Inferior parietal cortex (tissue), 1 donor: Measurements from ENCODE around the gene ZNF618.

ENCODE experiments used
- DNase-seq: peaks from one replicate; pipeline ENCODE4 v3.0.0-alpha.2; 2016; ENCODE audit errors: extremely low spot score

Gene ZNF618

DNA sequence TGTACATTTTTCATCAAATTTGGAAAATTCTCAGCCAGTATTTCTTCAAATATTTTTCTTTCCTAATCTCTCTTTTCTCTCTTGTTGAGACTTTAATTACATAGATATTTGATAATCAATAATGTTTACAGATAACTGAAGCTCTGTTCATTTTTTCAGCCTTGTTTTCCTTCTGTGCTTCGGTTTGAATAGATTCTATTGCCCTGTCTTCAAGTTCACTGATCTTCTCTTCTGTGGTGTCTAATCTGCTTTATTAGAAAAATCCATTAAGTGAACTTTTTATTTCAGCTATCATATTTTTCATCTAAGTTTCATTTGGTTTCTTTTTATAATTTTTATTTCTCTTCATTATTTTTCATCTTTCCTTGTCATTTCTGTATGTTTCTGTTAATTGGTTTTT, 147.9 kb downstream of the ZNF618 start:
- DNase-seq: no peak

DNA sequence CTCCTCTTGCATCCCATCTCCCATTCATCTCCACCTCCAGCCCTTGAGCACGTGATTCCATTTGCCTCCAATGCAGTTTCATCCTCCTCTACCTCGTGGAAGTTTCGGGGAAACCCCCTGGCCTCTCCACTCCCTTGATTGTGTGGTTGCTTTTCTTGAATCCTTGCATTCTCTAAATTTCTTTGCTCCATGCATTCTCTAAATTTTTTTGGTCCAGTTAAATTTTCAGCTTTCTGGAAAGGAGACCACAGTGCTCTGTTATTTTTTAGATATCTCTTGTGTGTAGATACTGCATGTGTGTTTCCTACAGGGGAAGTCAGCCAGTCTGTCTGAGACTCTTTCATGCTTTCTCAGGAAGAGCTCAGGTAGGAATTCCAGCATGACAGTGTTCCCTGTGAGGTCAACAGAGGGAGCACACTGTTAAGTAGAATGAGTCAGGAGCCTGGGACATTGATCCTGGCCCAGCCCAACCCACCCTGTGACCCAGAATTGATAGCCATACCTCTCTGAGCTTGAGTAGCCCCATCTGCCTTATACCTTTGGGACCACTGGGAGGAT, 149.2 kb downstream of the ZNF618 start:
- no peak for DNase-seq

- DNase-seq: no peak
Observed at GRCh38 chr9:114025760-114026159, 149.7 kb downstream of the ZNF618 start.

DNA sequence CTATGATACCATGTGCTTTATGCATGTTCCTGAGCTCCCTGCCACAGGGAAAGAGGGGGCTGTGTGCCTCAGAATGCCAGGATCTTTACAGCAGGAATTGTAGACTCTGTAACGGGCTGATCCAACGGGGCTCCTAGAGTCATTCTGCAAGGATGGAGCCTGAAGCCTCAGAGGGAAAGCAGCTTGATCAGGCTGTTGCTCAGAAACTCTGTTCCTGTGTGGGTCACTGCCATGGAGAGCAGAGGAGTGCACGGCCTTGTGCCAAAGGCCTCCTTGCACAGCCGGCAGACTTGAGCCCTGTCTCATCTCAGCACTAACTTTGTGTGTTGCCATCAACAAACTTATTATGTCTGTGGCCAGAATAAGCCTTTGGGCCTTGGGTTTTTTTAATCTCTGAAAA, 150.2 kb downstream of the ZNF618 start:
- DNase-seq: no peak

GRCh38 chr9:114027159-114027862, 151.2 kb downstream of the ZNF618 start:
- no peak for DNase-seq

GRCh38 chr9:114027863-114028465, 151.9 kb downstream of the ZNF618 start:
- DNase-seq: no peak

- DNase-seq: no peak
Observed at GRCh38 chr9:114028646-114029045, 152.5 kb downstream of the ZNF618 start.

DNA sequence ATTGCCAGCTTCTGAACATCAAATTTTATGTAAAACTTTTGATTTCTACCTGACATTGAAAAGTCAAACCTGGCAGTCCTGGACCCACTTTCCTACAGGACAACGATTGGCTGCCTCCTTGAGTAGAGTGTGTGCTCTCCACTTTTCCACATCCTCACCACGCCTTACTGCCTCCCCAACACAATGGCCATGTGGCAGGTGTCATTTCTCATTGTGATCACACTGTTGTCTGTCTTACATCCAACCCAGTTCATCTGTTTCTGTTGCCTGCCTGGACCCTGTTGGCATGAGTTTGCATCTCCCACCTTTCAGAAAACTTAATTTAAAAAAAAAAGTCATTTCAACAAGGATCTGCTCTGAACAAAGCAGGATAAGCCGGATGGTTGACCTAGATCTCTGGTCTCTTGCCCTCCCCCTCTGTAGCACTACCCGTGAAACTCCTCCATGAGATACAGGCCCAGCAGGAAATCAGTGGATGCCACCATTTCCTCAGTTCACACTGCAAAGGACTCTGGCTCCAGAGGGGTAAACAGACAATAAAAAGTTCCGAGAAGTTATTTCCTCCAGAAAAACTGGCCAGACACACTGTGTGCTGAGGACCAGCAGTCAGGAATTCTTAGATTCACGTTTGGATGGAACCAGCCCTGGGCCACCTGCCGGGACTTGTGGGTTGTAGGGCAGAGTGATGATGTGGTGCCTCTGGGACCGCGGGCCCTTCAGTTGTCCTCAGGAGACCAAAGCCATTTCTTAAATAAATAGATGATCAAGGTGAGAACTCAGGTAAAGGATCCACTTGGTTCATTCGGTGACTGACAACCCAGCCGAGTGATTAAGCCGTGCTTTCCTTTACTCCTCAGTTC, 153.4 kb downstream of the ZNF618 start:
- DNase-seq: no peak

GRCh38 chr9:114030364-114030763, 154.3 kb downstream of the ZNF618 start:
- DNase-seq: no peak

- DNase-seq: no peak
Observed at GRCh38 chr9:114031037-114031630, 155.0 kb downstream of the ZNF618 start.

DNA sequence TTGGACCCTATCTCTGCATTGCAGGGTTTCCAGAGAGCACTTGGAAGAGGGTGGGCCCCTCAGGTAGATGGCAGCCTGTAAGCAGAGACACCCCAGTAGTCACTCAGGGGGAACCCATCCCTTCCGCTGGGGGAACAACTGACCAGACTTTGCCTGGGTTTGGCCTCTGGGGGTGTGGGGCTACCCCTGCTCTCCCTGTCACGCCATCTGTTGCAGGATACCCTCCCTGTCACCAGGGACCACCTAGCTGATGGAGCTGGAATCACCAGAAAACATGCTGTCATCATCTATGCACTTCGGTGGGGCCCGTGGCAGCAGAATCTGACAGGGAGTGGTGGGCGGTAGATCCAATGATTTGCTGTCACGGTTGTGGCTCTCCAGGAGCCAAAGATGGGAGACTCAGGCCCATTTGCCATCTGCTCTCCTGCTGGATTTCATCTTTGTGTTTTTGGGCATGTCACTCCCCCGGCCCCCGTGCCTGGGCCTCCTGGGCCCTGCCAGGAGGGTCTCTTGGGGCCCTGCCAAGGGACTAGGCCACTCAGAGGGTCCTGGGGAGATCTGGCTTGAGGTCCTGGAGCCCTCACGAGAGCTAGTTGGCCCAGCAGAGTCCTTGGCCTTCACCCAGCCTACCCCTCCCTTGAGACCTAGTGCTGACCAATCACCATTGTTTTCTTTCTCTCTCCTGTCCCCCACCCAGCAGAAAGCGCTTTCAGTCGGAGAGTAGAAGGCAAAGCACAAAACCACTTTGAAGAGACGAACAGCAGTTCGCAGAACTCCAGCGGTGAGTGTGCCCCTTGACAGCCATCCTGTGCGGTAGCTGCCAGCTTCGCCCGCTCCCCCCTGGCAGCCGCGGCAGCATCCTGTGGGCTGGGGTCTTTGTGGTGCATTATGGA, 156.1 kb downstream of the ZNF618 start:
- no peak for DNase-seq

GRCh38 chr9:114033397-114034103, 157.4 kb downstream of the ZNF618 start:
- DNase-seq: peak; percentile 25

GRCh38 chr9:114034196-114034595, 158.1 kb downstream of the ZNF618 start:
- no peak for DNase-seq

DNA sequence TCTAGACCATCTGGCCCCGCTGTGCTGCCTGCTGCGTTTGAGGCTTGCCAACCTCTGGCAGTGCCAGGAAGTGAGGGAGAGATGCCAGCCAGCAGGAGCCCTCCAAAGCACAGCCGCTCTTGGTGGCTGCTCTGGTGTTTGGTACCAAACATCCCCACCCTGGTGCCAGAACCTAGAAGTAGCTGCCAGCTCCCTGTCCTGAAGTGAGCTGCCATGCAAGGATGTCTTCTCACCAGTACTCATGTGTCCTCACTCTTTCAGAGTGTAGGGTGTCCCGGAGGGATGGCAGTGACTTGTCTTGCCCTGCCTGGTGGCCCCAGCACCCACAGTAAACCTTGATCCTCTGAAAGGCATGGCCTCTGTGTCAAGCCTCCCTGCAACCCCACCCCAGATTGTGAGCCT, 158.6 kb downstream of the ZNF618 start:
- DNase-seq: peak; percentile 8

DNA sequence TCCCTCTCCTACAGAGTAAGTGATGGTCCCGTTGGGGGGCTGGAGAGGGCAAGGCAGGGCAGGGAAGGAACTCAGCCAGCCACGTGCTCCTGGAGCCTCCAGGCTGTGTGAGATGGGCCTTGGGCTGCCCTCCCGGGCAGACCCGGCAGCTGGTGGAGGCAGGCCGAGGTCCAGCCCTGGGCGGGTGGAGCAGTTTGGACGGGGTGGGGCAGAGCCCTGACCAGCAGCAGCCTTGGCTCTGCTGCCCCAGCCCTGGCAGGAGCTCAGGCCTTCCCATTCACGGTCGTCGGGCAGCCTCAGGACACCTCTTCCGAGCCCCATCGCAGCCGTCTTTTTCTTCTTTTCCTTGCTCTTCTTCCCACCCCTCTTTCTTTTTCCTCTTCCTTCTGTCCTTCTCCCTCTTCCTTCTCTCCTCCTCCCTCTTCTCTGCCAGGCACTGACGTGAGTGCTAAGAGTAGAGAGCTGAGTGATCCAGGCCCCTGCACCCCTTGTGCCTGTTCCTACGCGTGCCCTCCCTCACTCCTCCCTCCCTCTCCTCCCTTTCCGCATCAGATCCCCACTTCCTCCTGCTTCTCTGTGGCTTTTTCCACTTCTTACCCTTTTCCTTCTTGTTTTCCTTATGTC, 159.2 kb downstream of the ZNF618 start:
- no peak for DNase-seq

DNA sequence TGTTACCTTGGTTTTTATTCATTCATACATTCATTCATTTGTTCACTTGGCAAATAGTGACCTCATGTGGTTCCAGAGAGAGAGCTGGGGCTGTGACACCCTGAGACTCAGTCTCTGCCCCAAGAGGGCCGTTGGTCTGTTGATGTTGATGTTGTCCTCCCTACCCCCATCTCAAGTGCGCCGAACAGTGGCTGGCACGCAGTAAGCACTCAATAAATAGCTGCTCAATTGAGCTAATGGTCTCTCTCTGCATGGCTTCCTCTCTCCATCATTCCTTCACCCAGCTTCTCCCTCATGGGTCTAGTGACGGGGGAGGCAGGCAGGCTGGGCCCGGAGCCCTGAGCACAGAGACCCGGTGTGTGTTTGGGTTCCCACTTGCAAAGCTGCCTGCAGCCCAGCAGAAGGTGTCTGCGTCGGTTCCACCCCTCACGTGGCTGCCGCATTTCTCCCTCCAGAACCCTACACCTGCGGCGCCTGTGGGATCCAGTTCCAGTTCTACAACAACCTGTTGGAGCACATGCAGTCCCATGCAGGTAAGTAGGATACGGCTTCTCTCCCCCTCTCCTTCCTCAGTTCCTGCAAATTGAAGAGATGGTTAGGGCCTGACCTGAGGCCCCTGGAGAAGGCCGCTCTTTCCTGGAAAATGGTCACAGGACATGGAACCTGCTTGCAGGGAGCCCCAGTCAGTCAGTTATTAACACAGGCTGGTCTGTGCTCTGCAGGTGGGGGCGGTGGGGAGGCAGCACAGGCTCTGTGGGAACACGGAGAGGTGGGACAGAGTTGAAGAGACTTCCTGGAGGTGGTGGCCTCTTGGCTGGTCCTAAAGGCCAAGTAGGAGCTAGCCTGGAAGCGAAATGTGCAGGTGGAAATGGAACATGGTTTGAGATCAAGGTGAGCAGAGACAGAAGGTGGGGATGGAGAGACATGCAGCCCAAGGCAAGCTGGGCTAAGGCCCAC, 160.0 kb downstream of the ZNF618 start:
- no peak for DNase-seq

- no peak for DNase-seq
Observed at GRCh38 chr9:114037249-114037648, 161.1 kb downstream of the ZNF618 start.

DNA sequence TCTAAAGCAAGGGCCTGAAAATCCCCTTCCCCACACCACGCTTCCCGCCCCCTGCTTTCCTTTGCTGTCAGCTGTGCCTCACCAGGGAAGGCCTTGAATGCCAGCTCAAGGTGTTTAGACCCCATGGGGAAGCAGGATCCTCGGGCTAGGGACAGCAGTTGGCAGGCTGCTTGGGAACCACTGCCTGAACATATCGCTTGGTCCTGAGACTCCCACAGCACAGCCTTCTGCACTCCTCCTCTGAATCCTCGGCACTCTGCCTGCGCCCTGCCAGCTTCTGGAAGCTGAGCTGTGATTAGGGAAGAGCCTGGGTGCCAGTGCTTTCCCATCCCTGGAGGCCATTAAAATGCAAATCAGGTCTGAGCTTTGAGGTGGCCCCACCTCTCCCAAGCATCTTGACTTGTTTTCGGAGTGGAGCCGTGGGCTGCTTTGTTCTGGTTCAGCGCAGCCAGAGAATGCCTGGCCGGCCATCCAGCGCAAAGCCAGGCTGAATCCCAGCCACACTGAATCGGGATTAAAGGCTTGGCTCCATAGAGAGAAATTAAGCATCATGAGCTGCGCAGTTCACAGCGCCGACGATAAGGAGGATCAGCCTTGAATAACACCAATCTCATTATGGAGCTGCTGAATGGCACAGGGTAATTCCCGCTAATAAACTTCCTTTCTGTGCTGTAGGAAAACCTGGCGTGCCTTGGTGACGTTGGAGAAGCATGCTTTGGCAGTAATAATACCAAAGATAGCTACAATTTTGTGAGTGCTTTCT, 162.0 kb downstream of the ZNF618 start:
- DNase-seq: peak; percentile 5
